ENCODE measurements around the gene TSPAN14.

TSPAN14 gene

GRCh38 chr10:80537736-80538480 is 83.8 kb downstream of the TSPAN14 start, which contains the start of gene SH2D4B:
Gene SH2D4B, plus strand, starts transcription at chr10:80537902. Its CDS starts 430 bp downstream, at chr10:80538332.
- DNase-seq, result no peak
- Histone ChIP-seq H2AFZ (ENCODE audit: low read length) (no peak within 1 kb of the TSS), H4K20me1 (ENCODE audit: insufficient read depth, low read length) (no peaks in the 10 kb centered on the region), H3K27ac (ENCODE audit: low read length) (no peak within 1 kb of the TSS), H3K27me3 (replicated peaks; ENCODE audit: insufficient read depth, low read length) (no peaks in the 10 kb centered on the region), H3K4me2 (ENCODE audit: low read depth, low read length) (no peak within 1 kb of the TSS), H3K36me3 (replicated peaks; ENCODE audit: insufficient read depth, low read length) (no peaks in the 10 kb centered on the region), H3K79me2 (ENCODE audit: low read length) (no peaks in the 10 kb centered on the region), H3K9me3 (replicated peaks; ENCODE audit: insufficient read depth, low read length) (no peaks in the 10 kb centered on the region), H3K4me3 (ENCODE audit: low read length) (no peak within 1 kb of the TSS), H3K9ac (ENCODE audit: low read length) (no peak within 1 kb of the TSS), H3K9me2 (replicated peaks; ENCODE audit: insufficient read depth, low read length) (no peaks in the 10 kb centered on the region), H3K4me1 (ENCODE audit: low read length) (no peaks in the 10 kb centered on the region), H3F3A (ENCODE audit: insufficient read depth, low read length) (no peaks in the 10 kb centered on the region)
- TF ChIP-seq CTCF (IDR thresholded peaks at IDR 0.05; ENCODE audit: low read length) (no peak), EZH2 (optimal IDR thresholded peaks at IDR 0.05; ENCODE audit: low read depth, low read length) (no peak), EZH2phosphoT487 (IDR thresholded peaks at IDR 0.05; ENCODE audit: low read length) (no peak)

GRCh38 chr10:80538481-80539185 is 84.5 kb downstream of the TSPAN14 start:
- Histone ChIP-seq H3K27me3 (replicated peaks; ENCODE audit: insufficient read depth, low read length) (no peaks in the 10 kb centered on the region), H3K9me3 (replicated peaks; ENCODE audit: insufficient read depth, low read length) (no peaks in the 10 kb centered on the region), H4K20me1 (ENCODE audit: insufficient read depth, low read length) (no peaks in the 10 kb centered on the region), H3K79me2 (ENCODE audit: low read length) (no peaks in the 10 kb centered on the region), H3F3A (ENCODE audit: insufficient read depth, low read length) (no peaks in the 10 kb centered on the region), H3K36me3 (replicated peaks; ENCODE audit: insufficient read depth, low read length) (no peaks in the 10 kb centered on the region), H3K9ac (ENCODE audit: low read length) (no peak overlapping the region), H3K4me3 (ENCODE audit: low read length) (no peak overlapping the region), H2AFZ (ENCODE audit: low read length) (no peak overlapping the region), H3K4me2 (ENCODE audit: low read depth, low read length) (no peak overlapping the region), H3K9me2 (replicated peaks; ENCODE audit: insufficient read depth, low read length) (no peaks in the 10 kb centered on the region), H3K4me1 (ENCODE audit: low read length) (no peaks in the 10 kb centered on the region), H3K27ac (ENCODE audit: low read length) (no peak overlapping the region)
- no peak for DNase-seq
- no peak for TF ChIP-seq EZH2phosphoT487 (IDR thresholded peaks at IDR 0.05; ENCODE audit: low read length)
- TF ChIP-seq CTCF (IDR thresholded peaks at IDR 0.05; ENCODE audit: low read length), result no peak
- no peak for TF ChIP-seq EZH2 (optimal IDR thresholded peaks at IDR 0.05; ENCODE audit: low read depth, low read length)

GRCh38 chr10:80539421-80540031 is 85.4 kb downstream of the TSPAN14 start:
- Histone ChIP-seq H3K27me3 (replicated peaks; ENCODE audit: insufficient read depth, low read length) (no peaks in the 10 kb centered on the region), H3K79me2 (ENCODE audit: low read length) (no peaks in the 10 kb centered on the region), H3K4me3 (ENCODE audit: low read length) (no peak overlapping the region), H2AFZ (ENCODE audit: low read length) (no peak overlapping the region), H3K9me3 (replicated peaks; ENCODE audit: insufficient read depth, low read length) (no peaks in the 10 kb centered on the region), H3K4me2 (ENCODE audit: low read depth, low read length) (no peak overlapping the region), H3F3A (ENCODE audit: insufficient read depth, low read length) (no peaks in the 10 kb centered on the region), H3K36me3 (replicated peaks; ENCODE audit: insufficient read depth, low read length) (no peaks in the 10 kb centered on the region), H3K9ac (ENCODE audit: low read length) (no peak overlapping the region), H3K4me1 (ENCODE audit: low read length) (no peaks in the 10 kb centered on the region), H3K9me2 (replicated peaks; ENCODE audit: insufficient read depth, low read length) (no peaks in the 10 kb centered on the region), H4K20me1 (ENCODE audit: insufficient read depth, low read length) (no peaks in the 10 kb centered on the region), H3K27ac (ENCODE audit: low read length) (no peak overlapping the region)
- TF ChIP-seq EZH2phosphoT487 (IDR thresholded peaks at IDR 0.05; ENCODE audit: low read length) (no peak), CTCF (IDR thresholded peaks at IDR 0.05; ENCODE audit: low read length) (no peak), EZH2 (optimal IDR thresholded peaks at IDR 0.05; ENCODE audit: low read depth, low read length) (no peak)
- no peak for DNase-seq

Measured in MM.1S (cell line).